NCI-H69 (cell line): Measurements from ENCODE around the gene G3BP2.
"Not testable (repeated sequence)": the region's sequence is repeated elsewhere in the genome, so short reads cannot be mapped to it uniquely, and the experiment has no call there.

ENCODE experiments used
- DNase-seq: peaks from one replicate; lab custom pipeline; 2025; lab: John Stamatoyannopoulos, UW

The G3BP2 gene

GRCh38 chr4:75683482-75684155 lies 10.4 kb upstream of the G3BP2 start:
- DNase-seq = no peak

- no peak for DNase-seq
Measured at GRCh38 chr4:75679876-75680575, 6.8 kb upstream of the G3BP2 start.

GRCh38 chr4:75678965-75679364 lies 5.8 kb upstream of the G3BP2 start:
- no peak for DNase-seq

- no peak for DNase-seq
Measured at GRCh38 chr4:75678473-75678872, 5.3 kb upstream of the G3BP2 start.

GRCh38 chr4:75675004-75675531 lies 1.9 kb upstream of the G3BP2 start:
- DNase-seq = peak; percentile 1

GRCh38 chr4:75673959-75674328 lies 733 bp upstream of the G3BP2 start:
- DNase-seq = peak; percentile 37

- peak; percentile 74 for DNase-seq
Measured at GRCh38 chr4:75672461-75673026, 667 bp downstream of the G3BP2 start.

GRCh38 chr4:75671802-75672421 lies 1.3 kb downstream of the G3BP2 start:
- DNase-seq = peak; percentile 19

GRCh38 chr4:75668596-75668995 lies 4.6 kb downstream of the G3BP2 start:
- DNase-seq = no peak

- not testable (repeated sequence) for DNase-seq
Measured at GRCh38 chr4:75667636-75668035, 5.6 kb downstream of the G3BP2 start.

- no peak for DNase-seq
Measured at GRCh38 chr4:75666299-75666698, 6.9 kb downstream of the G3BP2 start.

- DNase-seq = not testable (repeated sequence)
Measured at GRCh38 chr4:75664604-75665003, 8.6 kb downstream of the G3BP2 start.

GRCh38 chr4:75662626-75663025 lies 10.6 kb downstream of the G3BP2 start:
- no peak for DNase-seq

GRCh38 chr4:75660491-75660890 lies 12.7 kb downstream of the G3BP2 start:
- DNase-seq = no peak

- no peak for DNase-seq
Measured at GRCh38 chr4:75659512-75660031, 13.6 kb downstream of the G3BP2 start.

GRCh38 chr4:75658876-75659275 lies 14.3 kb downstream of the G3BP2 start:
- no peak for DNase-seq

GRCh38 chr4:75655562-75655961 lies 17.6 kb downstream of the G3BP2 start:
- DNase-seq = no peak

- no peak for DNase-seq
Measured at GRCh38 chr4:75654905-75655304, 18.3 kb downstream of the G3BP2 start.

GRCh38 chr4:75653845-75654503 lies 19.2 kb downstream of the G3BP2 start:
- DNase-seq = peak; percentile 8

- DNase-seq = no peak
Measured at GRCh38 chr4:75644095-75644494, 29.1 kb downstream of the G3BP2 start.

GRCh38 chr4:75643651-75644050 lies 29.6 kb downstream of the G3BP2 start:
- no peak for DNase-seq

- no peak for DNase-seq
Measured at GRCh38 chr4:75639124-75639695, 34.0 kb downstream of the G3BP2 start.
